Ishikawa (cell line): Measurements from ENCODE around the gene LHX1.

Source experiments
- CEBPB ChIP-seq: IDR thresholded peaks from 2 replicates; pipeline ENCODE4 v1.6.1; 2012
- CREB1 ChIP-seq: IDR thresholded peaks from 2 replicates; pipeline ENCODE4 v1.6.1; 2012; ENCODE audit warnings: low read depth
- EGR1 ChIP-seq: IDR thresholded peaks from 2 replicates; pipeline ENCODE4 v1.6.1; 2012
- EP300 ChIP-seq: IDR thresholded peaks from 2 replicates; pipeline ENCODE4 v1.6.1; 2012; ENCODE audit warnings: borderline replicate concordance
- FOXM1 ChIP-seq: IDR thresholded peaks from 2 replicates; pipeline ENCODE4 v1.6.1; 2012; ENCODE audit warnings: low read depth, borderline replicate concordance
- NFIC ChIP-seq: IDR thresholded peaks from 2 replicates; pipeline ENCODE4 v1.6.1; 2012
- RAD21 ChIP-seq: IDR thresholded peaks from 2 replicates; pipeline ENCODE4 v1.6.1; 2012; ENCODE audit warnings: low read depth
- TAF1 ChIP-seq: IDR thresholded peaks from 2 replicates; pipeline ENCODE4 v1.6.1; 2012; ENCODE audit warnings: low read depth, mild to moderate bottlenecking
- TCF12 ChIP-seq: IDR thresholded peaks from 2 replicates; pipeline ENCODE4 v1.6.1; 2012; ENCODE audit warnings: low read depth
- YY1 ChIP-seq: IDR thresholded peaks from 2 replicates; pipeline ENCODE4 v1.6.1; 2012; ENCODE audit warnings: low read depth
- ZBTB7A ChIP-seq: IDR thresholded peaks from 2 replicates; pipeline ENCODE4 v1.6.1; 2012; ENCODE audit warnings: low read depth
- TF ChIP-seq, protein P1 (sequence below): IDR thresholded peaks from 2 replicates; pipeline ENCODE4 v1.6.1; 2012
- TF ChIP-seq, protein P2 (sequence below): IDR thresholded peaks from 2 replicates; pipeline ENCODE4 v1.6.1; 2012
- TF ChIP-seq, protein P3 (sequence below): IDR thresholded peaks from 2 replicates; pipeline ENCODE4 v1.6.1; 2012; ENCODE audit warnings: low read depth, mild to moderate bottlenecking

DNA sequence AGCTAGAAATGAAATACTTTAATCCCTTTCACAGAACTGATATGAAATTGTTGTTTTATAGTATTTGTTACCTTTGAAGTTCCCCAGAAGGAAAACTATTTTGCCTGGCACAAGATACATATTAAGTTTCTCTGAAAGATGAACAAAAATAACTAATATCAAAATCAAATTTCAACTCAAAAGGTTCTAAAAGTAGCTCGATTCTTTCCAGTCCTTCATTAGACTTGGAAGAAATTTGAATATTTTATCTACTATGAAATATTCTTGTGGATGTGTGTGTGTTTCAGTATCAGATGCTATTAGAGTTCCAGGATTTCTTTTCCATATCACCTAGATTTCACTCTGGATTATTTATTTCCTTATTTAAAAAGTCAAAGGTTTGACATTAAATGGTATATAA, 7.9 kb downstream of the LHX1 start:
- TF ChIP-seq EP300: no peak
- TF ChIP-seq NFIC: no peak
- TF ChIP-seq TAF1: no peak
- TF ChIP-seq YY1: no peak
- TF ChIP-seq RAD21: no peak
- no peak for TF ChIP-seq EGR1
- TF ChIP-seq, protein P1, sequence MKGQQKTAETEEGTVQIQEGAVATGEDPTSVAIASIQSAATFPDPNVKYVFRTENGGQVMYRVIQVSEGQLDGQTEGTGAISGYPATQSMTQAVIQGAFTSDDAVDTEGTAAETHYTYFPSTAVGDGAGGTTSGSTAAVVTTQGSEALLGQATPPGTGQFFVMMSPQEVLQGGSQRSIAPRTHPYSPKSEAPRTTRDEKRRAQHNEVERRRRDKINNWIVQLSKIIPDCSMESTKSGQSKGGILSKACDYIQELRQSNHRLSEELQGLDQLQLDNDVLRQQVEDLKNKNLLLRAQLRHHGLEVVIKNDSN: no peak
- no peak for TF ChIP-seq TCF12
- TF ChIP-seq, protein P2, sequence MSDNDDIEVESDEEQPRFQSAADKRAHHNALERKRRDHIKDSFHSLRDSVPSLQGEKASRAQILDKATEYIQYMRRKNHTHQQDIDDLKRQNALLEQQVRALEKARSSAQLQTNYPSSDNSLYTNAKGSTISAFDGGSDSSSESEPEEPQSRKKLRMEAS: no peak
- TF ChIP-seq, protein P3, sequence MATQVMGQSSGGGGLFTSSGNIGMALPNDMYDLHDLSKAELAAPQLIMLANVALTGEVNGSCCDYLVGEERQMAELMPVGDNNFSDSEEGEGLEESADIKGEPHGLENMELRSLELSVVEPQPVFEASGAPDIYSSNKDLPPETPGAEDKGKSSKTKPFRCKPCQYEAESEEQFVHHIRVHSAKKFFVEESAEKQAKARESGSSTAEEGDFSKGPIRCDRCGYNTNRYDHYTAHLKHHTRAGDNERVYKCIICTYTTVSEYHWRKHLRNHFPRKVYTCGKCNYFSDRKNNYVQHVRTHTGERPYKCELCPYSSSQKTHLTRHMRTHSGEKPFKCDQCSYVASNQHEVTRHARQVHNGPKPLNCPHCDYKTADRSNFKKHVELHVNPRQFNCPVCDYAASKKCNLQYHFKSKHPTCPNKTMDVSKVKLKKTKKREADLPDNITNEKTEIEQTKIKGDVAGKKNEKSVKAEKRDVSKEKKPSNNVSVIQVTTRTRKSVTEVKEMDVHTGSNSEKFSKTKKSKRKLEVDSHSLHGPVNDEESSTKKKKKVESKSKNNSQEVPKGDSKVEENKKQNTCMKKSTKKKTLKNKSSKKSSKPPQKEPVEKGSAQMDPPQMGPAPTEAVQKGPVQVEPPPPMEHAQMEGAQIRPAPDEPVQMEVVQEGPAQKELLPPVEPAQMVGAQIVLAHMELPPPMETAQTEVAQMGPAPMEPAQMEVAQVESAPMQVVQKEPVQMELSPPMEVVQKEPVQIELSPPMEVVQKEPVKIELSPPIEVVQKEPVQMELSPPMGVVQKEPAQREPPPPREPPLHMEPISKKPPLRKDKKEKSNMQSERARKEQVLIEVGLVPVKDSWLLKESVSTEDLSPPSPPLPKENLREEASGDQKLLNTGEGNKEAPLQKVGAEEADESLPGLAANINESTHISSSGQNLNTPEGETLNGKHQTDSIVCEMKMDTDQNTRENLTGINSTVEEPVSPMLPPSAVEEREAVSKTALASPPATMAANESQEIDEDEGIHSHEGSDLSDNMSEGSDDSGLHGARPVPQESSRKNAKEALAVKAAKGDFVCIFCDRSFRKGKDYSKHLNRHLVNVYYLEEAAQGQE: no peak
- TF ChIP-seq CREB1: no peak
- no peak for TF ChIP-seq FOXM1
- no peak for TF ChIP-seq CEBPB
- no peak for TF ChIP-seq ZBTB7A
